SH-SY5Y (cell line): ENCODE data around the gene ACTR3.

ENCODE experiments used
- GATA2 ChIP-seq: IDR thresholded peaks from 2 replicates; pipeline ENCODE4 v1.6.1; 2011; ENCODE audit warnings: mild to moderate bottlenecking, low read depth, low read length
- GATA3 ChIP-seq: IDR thresholded peaks from 2 replicates; pipeline ENCODE4 v1.6.1; 2011; ENCODE audit warnings: low read depth, mild to moderate bottlenecking, low read length, moderate library complexity

DNA sequence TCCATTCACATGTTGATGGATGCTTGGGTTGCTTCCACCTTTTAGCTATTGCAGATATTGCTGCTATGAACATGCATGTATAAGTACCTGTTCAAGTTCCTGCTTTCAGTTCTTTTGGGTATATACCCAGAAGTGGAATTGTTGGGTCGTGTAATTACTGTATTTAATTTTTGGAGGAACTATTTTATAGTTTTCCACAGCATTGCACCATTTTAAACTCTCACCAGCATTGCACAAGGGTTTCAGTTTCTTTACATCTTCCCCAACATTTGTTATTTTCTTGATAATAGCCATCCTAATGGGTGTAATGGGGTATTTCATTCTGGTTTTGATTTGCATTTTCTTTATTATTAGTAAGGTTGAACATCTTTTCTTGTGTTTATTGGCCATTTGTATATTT is 16.0 kb downstream of the ACTR3 start:
- TF ChIP-seq GATA2 (no peak), GATA3 (no peak)
